Measurements from ENCODE around the gene CREG1.

DNA sequence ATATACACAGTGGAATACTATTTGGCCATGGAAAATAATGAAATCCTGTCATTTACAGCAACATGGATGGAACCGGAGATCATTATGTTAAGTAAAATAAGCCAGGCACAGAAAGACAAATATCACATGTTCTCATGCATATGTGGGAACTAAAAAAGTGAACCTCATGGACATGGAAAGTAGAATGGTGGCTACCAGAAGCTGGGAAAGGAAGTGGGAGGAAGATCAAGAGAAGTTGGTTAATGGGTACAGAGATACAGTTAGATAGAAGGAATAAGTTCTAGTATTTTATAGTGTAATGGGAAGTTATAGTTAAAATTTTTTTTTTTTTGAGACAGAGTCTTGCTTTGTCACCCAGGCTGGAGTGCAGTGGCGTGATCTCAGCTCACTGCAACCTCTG, 34.8 kb upstream of the CREG1 start:
- TF ChIP-seq EP300 (IDR thresholded peaks at IDR 0.05) (no peak), POLR2A (IDR thresholded peaks at IDR 0.05) (no peak)
